Testis (tissue), 2 donors: ENCODE results near the gene NKAIN2.

Source experiments
- POLR2A ChIP-seq: fragments of 450-650 bp; IDR thresholded peaks from one replicate; pipeline ENCODE4 v1.6.1; 2017; ENCODE audit warnings: antibody characterized with exemption, mild to moderate bottlenecking, moderate library complexity
- TF ChIP-seq, protein P1 (sequence below), 3 experiments: fragments of 450-650 bp in 2 of 3; fragments of 200-600 bp in 1 of 3; sonication (generic) in 1 of 3; IDR thresholded peaks; one replicate each; pipeline ENCODE4 v1.5.1; 2016 to 2019; ENCODE audit warnings: antibody characterized with exemption in 3 of 3, mild to moderate bottlenecking in 2 of 3, moderate library complexity in 1 of 3

DNA sequence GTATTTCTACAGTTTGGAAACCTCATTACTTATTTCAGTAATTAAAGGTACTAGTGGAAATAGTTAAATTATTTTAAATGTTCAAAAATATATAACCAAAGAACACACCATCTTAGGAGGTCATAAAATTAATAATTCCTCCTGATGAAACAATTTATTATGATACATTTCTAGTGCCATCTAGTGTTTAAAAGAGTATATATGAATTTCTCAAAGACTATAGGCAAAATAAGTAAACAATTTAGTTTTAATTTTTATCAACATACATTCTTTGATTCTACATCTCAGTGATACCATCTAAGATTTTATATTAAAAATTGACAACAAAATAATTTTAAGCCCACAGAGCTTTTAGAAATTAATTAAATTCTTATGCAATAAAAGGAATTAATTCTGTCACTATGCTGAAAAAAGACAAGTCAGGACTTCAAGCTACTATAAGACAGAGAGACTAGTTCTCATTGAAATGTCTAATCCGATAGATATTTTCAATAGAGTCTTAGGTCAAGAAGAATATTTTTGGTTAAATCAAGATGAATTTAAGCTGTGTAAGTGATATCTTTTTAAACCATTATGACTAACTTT lies 1050.8 kb downstream of the NKAIN2 start:
- TF ChIP-seq, protein P1, sequence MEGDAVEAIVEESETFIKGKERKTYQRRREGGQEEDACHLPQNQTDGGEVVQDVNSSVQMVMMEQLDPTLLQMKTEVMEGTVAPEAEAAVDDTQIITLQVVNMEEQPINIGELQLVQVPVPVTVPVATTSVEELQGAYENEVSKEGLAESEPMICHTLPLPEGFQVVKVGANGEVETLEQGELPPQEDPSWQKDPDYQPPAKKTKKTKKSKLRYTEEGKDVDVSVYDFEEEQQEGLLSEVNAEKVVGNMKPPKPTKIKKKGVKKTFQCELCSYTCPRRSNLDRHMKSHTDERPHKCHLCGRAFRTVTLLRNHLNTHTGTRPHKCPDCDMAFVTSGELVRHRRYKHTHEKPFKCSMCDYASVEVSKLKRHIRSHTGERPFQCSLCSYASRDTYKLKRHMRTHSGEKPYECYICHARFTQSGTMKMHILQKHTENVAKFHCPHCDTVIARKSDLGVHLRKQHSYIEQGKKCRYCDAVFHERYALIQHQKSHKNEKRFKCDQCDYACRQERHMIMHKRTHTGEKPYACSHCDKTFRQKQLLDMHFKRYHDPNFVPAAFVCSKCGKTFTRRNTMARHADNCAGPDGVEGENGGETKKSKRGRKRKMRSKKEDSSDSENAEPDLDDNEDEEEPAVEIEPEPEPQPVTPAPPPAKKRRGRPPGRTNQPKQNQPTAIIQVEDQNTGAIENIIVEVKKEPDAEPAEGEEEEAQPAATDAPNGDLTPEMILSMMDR (IDR thresholded peaks at IDR 0.05), result peak in 1 of 3 experiments; percentile 26
- no peak for TF ChIP-seq POLR2A
